ENCODE results near the gene TTC13. TPM values are rescaled to one million over a fixed set of nuclear protein-coding genes. Genes with fewer than 3 reads are reported as not detected.
"Not testable (repeated sequence)": the region's sequence is repeated elsewhere in the genome, so short reads cannot be mapped to it uniquely, and the experiment has no call there.

TTC13 gene
- total RNA-seq, 6 experiments from 2014 or later, result 10.7 to 14.4 (median 12.4) TPM

- Mint-ChIP-seq H3K9me3 (no peaks in the 10 kb centered on the region), H3K27ac (no peak overlapping the region), H3K4me3 (no peak overlapping the region), H3K4me1 (ENCODE audit: low read depth) (peaks cover 17% of the 10 kb centered on the region), H3K27me3 (ENCODE audit: insufficient read depth) (no peaks in the 10 kb centered on the region), H3K36me3 (ENCODE audit: low read depth) (peaks cover 5% of the 10 kb centered on the region; the same call in 1 of the 2 replicates)
- no peak for TF ChIP-seq CTCF (IDR thresholded peaks at IDR 0.05)
- no peak for DNase-seq
These were observed 7.0 kb upstream of the TTC13 start for GRCh38 chr1:230985711-230986110.

- H3K4me1 Mint-ChIP-seq (ENCODE audit: low read depth), result peaks cover 17% of the 10 kb centered on the region
- not testable (repeated sequence) for H3K4me3 Mint-ChIP-seq; H3K9me3 Mint-ChIP-seq; H3K27ac Mint-ChIP-seq; H3K27me3 Mint-ChIP-seq (ENCODE audit: insufficient read depth); H3K36me3 Mint-ChIP-seq (ENCODE audit: low read depth); DNase-seq
These were observed 6.2 kb upstream of the TTC13 start for GRCh38 chr1:230984622-230985515.

DNA sequence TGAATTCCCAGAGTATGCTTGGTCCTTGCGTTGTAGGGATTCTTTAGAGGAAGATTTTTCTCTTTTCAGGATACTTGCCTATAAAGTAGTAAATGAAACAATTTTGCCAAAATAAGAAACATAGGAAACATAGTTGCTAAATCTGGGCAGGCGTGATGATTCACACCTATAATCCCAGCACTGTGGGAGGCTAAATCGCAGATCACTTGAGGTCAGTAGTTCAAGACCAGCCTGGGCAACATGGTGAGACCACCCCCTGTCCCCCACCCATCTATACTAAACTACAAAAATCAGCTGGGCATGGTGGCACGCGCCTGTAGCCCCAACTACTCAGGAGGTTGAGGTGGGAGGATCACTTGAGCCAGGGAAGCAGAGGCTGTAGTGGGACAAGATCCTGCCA is 5.2 kb upstream of the TTC13 start:
- no peak for TF ChIP-seq CTCF (IDR thresholded peaks at IDR 0.05)
- H3K4me3 Mint-ChIP-seq, result no peak overlapping the region
- H3K27me3 Mint-ChIP-seq (ENCODE audit: insufficient read depth), result no peaks in the 10 kb centered on the region
- peaks cover 17% of the 10 kb centered on the region for H3K4me1 Mint-ChIP-seq (ENCODE audit: low read depth)
- H3K27ac Mint-ChIP-seq, result no peak overlapping the region; the same call in 1 of the 2 replicates
- DNase-seq, result no peak
- H3K36me3 Mint-ChIP-seq (ENCODE audit: low read depth), result peaks cover 12% of the 10 kb centered on the region
- H3K9me3 Mint-ChIP-seq, result no peaks in the 10 kb centered on the region

- TF ChIP-seq CTCF (IDR thresholded peaks at IDR 0.05), result no peak
- Mint-ChIP-seq H3K27me3 (ENCODE audit: insufficient read depth) (no peaks in the 10 kb centered on the region), H3K9me3 (no peaks in the 10 kb centered on the region), H3K4me3 (no peak overlapping the region), H3K27ac (no peak overlapping the region), H3K36me3 (ENCODE audit: low read depth) (peaks cover 12% of the 10 kb centered on the region), H3K4me1 (ENCODE audit: low read depth) (peaks cover 18% of the 10 kb centered on the region)
- DNase-seq, result peak; percentile 63
These were observed 4.0 kb upstream of the TTC13 start for GRCh38 chr1:230982696-230983095.

- no peak overlapping the region; the same call in 1 of the 2 replicates for H3K4me3 Mint-ChIP-seq
- peaks cover 9% of the 10 kb centered on the region for H3K4me1 Mint-ChIP-seq (ENCODE audit: low read depth)
- peaks cover 7% of the 10 kb centered on the region for H3K36me3 Mint-ChIP-seq (ENCODE audit: low read depth)
- no peak for DNase-seq
- H3K27ac Mint-ChIP-seq, result no peak overlapping the region
- H3K27me3 Mint-ChIP-seq (ENCODE audit: insufficient read depth), result no peaks in the 10 kb centered on the region
- no peak for TF ChIP-seq CTCF (IDR thresholded peaks at IDR 0.05)
- H3K9me3 Mint-ChIP-seq, result no peaks in the 10 kb centered on the region
These were observed 1.3 kb upstream of the TTC13 start for GRCh38 chr1:230979952-230980351.

- DNase-seq, result no peak
- H3K9me3 Mint-ChIP-seq, result no peaks in the 10 kb centered on the region
- TF ChIP-seq CTCF (IDR thresholded peaks at IDR 0.05), result no peak
- peaks cover 7% of the 10 kb centered on the region for H3K36me3 Mint-ChIP-seq (ENCODE audit: low read depth)
- no peak overlapping the region; the same call in 1 of the 2 replicates for H3K4me3 Mint-ChIP-seq
- H3K27ac Mint-ChIP-seq, result peak overlapping the region; percentile 73
- H3K27me3 Mint-ChIP-seq (ENCODE audit: insufficient read depth), result no peaks in the 10 kb centered on the region
- H3K4me1 Mint-ChIP-seq (ENCODE audit: low read depth), result peaks cover 9% of the 10 kb centered on the region
These were observed 692 bp upstream of the TTC13 start for GRCh38 chr1:230979389-230979716.
